ENCODE results near the gene RAB11FIP3.
"Not testable (repeated sequence)": the region's sequence is repeated elsewhere in the genome, so short reads cannot be mapped to it uniquely, and the experiment has no call there.

Gene RAB11FIP3

GRCh38 chr16:467249-467871, 41.9 kb downstream of the RAB11FIP3 start:
- DNase-seq (ENCODE audit: low read depth): not testable (repeated sequence)

GRCh38 chr16:468068-468821, 42.8 kb downstream of the RAB11FIP3 start:
- DNase-seq (ENCODE audit: low read depth): no peak

DNA sequence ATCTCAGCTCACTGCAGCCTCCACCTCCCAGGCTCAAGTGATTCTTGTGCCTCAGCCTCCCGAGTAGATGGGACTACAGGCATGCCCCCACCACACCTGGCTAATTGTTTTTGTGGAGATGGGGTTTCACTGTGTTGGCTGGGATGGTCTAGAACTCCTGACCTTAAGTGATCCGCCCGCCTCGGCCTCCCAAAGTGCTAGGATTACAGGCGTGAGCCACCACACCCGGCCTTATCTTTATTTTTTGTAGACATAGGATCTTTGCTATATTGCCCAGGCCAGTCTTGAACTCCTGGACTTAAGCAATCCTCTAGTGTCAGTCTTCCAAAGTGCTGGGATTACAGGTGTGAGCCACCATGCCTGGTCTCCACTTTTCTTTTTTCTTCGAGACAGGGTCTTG, 44.0 kb downstream of the RAB11FIP3 start:
- DNase-seq (ENCODE audit: low read depth): not testable (repeated sequence)

DNA sequence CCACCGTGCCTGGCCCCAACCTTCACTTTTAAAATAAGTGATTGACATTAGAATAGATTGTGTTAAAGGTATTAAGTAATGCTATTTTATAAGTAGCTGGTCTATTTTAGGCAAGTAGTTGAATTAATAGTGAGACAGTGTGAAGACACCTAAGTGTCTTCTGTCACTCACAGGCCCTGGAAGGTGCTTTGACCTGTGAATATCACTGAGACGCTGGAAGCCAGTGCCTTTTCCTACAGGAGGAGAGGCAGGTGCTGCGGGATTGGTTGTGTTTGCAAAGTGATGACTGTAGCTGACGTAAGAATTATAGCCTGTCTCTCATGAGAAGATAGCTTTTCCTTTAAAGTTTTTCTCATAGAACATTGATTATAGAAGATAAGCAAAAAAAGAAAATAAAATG, 45.0 kb downstream of the RAB11FIP3 start:
- DNase-seq (ENCODE audit: low read depth): no peak

DNA sequence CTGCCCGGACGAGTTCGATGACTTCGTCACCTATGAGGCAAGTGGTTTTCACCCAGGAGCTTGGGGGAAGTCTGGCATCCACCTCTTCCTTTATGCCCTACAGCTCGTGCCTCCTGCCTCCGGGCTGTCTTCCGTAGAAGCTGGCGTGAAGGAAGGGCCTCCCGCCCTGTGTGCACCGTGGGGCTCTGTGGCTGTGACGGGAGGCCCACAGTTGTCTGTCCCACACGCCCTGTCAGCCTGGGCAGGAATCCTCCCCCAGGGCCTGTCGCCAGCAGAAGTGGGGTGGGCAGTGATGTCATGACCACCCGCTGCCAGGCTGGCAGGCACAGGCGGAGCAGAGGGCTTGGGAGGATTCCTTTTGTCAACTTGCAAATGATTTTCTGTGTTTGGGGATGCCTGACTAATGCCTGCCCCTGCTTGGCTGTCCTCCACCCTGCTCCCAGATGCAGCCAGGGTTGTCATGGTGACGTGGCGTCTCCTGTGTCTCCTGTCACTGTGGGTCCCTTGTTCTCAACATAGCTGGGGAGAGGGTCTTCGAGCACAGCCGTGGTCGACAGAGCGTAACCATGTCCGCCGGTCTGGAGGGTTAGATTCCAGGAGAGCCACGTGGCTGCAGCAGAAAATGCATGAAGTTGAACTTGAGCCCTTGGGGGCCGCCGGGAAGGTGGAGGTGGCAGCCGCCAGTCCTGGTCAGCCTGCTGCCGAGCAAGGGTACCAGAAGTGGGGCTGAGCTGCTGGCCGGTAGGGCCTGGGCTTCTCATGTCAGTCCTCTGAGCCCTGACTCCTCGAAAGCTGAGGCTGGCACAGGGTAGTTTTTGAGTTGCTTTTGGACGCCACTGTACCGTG, 46.1 kb downstream of the RAB11FIP3 start:
- no peak for DNase-seq (ENCODE audit: low read depth)

DNA sequence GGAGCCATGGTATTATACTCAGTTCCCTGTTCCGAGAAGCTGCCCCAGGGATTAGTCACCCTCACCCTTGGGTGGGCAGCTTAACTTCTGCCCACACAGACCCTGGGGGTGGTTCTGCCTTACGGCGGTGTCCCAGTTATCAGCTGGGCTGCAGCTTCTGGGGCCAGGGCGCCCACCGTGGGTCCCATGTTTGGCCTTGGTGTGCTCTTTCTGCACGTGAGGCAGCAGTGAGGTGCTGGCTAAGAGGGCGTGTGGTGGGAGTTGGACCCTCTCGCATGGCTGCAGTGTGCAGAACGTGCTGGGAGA, 46.7 kb downstream of the RAB11FIP3 start:
- no peak for DNase-seq (ENCODE audit: low read depth)

DNA sequence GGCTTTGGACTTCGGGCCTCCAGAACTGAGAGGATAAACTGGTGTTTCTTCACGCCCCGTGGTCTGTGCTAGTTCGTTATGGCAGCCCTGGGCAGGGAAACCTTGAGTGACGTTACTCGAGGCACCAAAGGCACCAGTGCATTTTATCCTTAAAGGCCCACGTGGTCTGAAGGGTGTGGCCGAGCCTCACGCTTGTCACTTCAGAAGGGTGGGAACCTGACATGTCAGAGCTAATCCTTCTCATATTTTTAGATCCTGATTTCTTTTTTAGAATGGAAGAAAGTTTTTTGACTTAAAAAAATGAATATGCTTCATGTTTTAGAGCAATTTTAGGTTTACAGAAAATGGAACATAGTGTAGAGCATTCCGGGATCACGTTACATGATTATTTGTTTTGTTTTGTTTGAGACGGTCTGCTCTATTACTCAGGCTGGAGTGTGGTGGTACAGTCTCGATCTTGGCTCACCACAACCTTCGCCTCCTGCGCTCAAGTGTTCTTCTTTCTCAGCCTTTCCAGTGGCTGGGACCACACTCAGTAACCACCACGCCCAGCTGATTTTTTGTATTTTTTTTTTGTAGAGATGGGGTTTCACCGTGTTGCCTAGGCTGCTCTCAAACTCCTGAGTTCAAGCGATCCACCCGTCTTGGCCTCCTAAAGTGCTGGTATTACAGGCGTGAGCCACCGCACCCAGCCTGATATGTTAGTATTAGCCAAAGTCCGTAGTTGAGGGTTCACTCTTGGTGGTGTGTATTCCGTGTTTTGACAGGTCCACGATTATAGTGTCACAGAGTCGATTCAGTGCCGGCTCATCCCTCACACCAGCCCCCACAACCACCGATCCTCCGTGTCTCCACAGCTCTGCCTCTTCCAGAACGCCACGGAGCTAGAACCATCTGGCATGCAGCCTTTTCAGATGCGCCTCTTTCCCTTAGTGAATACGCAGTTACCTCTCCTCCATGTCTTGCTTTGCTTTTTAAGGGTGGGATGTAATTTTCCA, 47.9 kb downstream of the RAB11FIP3 start:
- DNase-seq (ENCODE audit: low read depth): no peak

DNA sequence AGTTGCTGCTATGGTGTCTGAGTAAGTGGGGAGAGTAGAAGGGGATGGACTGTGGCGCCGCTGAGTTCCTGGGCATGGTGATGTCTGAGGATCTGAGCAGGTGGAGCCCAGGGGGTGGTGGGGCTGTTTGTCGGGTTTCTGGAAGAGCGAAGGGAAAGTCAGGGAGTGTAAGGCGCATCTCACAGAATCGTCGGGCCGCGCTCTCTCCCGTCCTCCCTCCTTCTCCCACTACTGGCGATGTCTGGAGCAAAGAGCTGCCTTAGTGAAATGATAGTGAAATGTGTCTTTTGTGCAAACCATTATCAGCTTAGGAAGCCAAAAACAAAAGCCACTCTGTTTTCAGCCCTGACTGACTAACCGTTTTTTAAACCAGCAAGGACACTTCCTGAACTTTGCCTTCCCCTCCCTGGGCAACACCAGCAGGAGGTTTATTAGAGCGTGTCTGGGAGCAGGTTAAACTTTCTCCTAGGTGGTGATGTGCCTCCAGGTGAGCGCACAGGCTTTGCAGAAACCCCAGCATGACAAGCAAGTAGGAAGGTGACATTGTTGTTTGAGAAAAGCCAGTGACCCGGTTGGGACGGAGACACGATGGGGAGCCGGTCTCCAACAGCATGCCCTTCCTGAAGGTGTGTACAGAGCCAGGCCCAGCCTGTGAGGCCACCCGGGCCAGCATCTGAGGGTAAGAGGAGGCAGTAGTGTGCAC, 49.1 kb downstream of the RAB11FIP3 start:
- DNase-seq (ENCODE audit: low read depth): no peak

- DNase-seq (ENCODE audit: low read depth): no peak
These were observed 50.6 kb downstream of the RAB11FIP3 start for GRCh38 chr16:476039-476438.

DNA sequence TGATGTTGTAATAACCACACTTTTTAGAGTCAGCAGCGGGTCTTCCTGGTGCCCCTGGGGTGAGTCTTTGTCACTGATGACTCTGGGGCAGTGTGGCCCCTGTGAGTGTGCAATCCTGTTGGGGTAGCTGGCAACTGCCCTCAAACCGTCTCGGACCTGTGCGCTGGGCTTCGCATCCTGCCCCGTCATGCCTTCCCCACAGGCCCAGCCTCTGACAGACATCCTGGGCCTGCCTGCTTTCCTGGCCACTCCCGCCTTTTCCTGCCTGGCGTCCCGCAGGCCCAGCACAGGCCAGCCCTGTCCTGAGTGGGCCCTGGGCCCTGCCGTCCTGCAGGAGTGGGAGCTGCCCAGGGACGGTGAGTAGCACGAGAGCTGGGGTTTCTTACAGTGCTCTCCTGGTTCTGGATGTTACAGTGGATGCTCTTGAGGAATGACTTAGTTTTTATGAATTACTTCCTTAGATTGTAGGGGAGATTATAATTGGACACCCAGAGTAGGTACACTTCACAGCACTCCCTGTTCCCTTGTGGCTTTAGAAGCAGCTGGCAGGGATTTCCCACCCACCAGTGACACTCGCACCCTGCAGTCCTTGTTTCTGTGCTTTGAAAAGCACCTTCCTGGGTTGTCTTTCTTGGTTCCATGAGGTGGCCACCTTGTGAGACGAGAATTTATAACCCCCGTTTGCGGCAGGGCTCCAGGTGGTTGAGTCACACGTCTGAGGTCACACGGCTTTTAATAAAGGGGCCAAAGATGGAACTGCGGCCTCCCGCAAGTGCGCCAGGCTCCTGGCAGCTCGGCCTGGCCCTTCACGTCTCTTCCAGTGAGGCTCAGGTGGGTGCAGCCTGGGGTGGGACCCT, 52.1 kb downstream of the RAB11FIP3 start:
- no peak for DNase-seq (ENCODE audit: low read depth)

DNA sequence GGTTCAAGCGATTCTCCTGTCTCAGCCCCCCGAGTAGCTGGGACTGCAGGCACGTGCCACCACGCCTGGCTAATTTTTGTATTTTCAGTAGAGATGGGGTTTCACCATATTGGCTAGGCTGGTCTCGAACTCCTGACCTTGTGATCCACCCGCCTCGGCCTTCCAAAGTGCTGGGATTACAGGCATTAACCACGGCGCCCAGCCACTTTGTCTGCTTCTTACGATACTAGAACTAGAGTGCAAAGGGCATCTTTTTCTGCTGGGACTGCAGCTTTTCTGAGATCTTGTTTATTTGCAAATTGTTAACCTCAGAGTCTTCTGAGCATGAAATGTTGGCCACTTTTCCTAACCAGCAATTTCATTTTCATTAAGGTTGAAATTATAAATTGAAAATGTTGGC, 52.8 kb downstream of the RAB11FIP3 start:
- DNase-seq (ENCODE audit: low read depth): not testable (repeated sequence)

GRCh38 chr16:482468-483185, 57.2 kb downstream of the RAB11FIP3 start:
- no peak for DNase-seq (ENCODE audit: low read depth)

DNA sequence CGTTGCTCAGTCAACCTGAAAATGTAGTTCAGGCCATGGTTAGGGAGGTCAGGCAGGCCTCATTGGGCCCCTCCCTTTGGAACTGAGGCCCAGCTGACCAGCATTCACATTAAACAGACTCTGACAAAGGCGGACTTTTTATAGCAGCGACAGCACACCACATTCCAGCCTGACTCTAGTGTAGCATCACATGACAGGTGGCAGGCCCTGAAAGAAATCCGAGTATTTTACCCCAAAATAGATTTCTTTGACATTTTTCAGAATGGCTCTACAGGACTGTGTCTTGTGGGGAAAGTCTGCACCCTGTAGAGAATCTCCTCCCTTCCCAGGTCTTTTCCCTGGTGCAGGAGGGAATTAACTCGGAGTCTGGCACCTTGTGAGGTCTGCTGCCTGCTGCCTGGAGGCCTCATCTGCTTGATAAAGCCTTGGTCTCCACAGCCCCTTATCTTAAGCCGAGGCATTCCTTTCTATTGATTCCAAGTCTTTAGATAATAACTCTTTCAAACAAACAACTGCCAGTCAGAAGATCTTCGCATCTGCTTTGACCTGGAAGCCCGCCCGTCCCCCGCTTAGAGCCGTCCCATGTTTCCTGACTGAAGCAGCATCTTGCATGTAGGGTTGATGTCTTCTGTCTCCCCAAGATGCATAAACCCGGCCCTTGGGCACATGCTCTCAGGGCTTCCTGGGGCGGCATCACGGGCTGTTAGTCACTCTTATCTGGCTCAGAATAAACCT, 58.1 kb downstream of the RAB11FIP3 start:
- no peak for DNase-seq (ENCODE audit: low read depth)

GRCh38 chr16:489606-490005, 64.2 kb downstream of the RAB11FIP3 start:
- DNase-seq (ENCODE audit: low read depth): no peak

- DNase-seq (ENCODE audit: low read depth): no peak
These were observed 65.3 kb downstream of the RAB11FIP3 start for GRCh38 chr16:490768-491167.

- no peak for DNase-seq (ENCODE audit: low read depth)
These were observed 65.9 kb downstream of the RAB11FIP3 start for GRCh38 chr16:491220-491919.

DNA sequence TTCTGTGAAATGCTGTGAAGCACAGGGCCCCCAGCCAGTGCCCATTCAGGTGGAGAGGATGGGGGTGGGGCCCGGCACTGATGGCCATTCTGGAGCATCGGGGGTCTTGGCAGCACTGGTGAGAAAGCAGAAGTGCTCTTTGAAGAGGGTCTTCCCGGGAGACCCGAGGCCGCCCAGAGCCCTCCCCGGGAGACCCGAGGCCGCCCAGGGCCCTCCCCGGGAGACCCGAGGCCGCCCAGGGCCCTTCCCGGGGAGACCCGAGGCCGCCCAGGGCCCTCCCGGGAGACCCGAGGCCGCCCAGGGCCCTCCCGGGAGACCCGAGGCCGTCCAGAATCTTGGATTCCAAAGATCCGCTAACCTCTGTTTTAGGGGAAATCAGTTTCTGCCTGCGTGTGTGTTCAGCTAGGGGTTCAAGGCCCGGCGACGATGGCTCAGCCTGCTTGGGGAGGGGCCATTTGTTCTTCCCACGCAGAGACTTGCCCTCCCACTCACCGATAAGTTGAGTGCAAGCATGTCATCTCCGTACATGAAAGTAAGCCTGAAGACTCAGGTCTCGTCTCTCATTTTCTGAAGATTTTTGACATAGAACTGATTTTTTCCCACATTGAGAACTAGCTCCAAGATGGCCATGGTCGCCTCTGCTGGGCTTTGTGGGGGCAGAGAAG, 66.9 kb downstream of the RAB11FIP3 start:
- no peak for DNase-seq (ENCODE audit: low read depth)

GRCh38 chr16:494676-495075, 69.2 kb downstream of the RAB11FIP3 start:
- not testable (repeated sequence) for DNase-seq (ENCODE audit: low read depth)
